GM12892 (cell line): ENCODE measurements around the gene ACSL4.

Source experiments
- POLR2A ChIP-seq: IDR thresholded peaks from 2 replicates; pipeline ENCODE4 v1.6.1; 2011; ENCODE audit warnings: low read depth, low read length, control low read depth
- POLR2AphosphoS5 ChIP-seq: IDR thresholded peaks from 2 replicates; pipeline ENCODE4 v1.6.1; 2011; ENCODE audit warnings: low read depth, low read length, control low read depth
- TAF1 ChIP-seq: IDR thresholded peaks from 2 replicates; pipeline ENCODE4 v1.6.1; 2011; ENCODE audit warnings: low read depth, mild to moderate bottlenecking, control low read depth, low read length, borderline replicate concordance

- TF ChIP-seq POLR2A (no peak), POLR2AphosphoS5 (no peak), TAF1 (no peak)
Observed at GRCh38 chrX:109770780-109771179, 37.7 kb upstream of the ACSL4 start.
